Hepatocyte (in vitro differentiated cells): ENCODE measurements around the gene RAPGEFL1. TPM values are rescaled to one million over a fixed set of nuclear protein-coding genes. Genes with fewer than 3 reads are reported as not detected.
A peak's percentile ranks its signal among the peaks of the same experiment; 100 is the strongest.

Source experiments
- DNase-seq: peaks from one replicate; pipeline ENCODE4 v3.0.0-alpha.2; 2016; ENCODE audit warnings: low spot score
- H2AFZ ChIP-seq: fragments of 200-600 bp; sonication (generic); 2 replicates; pipeline ENCODE4 v1.6.0; 2016; ENCODE audit warnings: antibody characterized with exemption, mild to moderate bottlenecking
- H3K27ac ChIP-seq: fragments of 200-600 bp; sonication (generic); 2 replicates; pipeline ENCODE4 v1.5.1; 2016; ENCODE audit warnings: mild to moderate bottlenecking
- H3K27me3 ChIP-seq: fragments of 200-600 bp; sonication (generic); 2 replicates; pipeline ENCODE4 v1.6.1; 2016
- H3K36me3 ChIP-seq: fragments of 200-600 bp; sonication (generic); replicated peaks from 2 replicates; pipeline ENCODE4 v1.5.1; 2016; ENCODE audit warnings: low read depth; ENCODE audit not compliant: insufficient read depth
- H3K4me1 ChIP-seq: fragments of 200-600 bp; sonication (generic); 2 replicates; pipeline ENCODE4 v1.5.1; 2016; ENCODE audit warnings: mild to moderate bottlenecking, moderate library complexity; ENCODE audit not compliant: insufficient read depth
- H3K4me2 ChIP-seq: fragments of 200-600 bp; sonication (generic); 2 replicates; pipeline ENCODE4 v1.6.0; 2016
- H3K4me3 ChIP-seq: fragments of 200-600 bp; sonication (generic); 2 replicates; pipeline ENCODE4 v1.5.1; 2016; ENCODE audit warnings: mild to moderate bottlenecking
- H3K79me2 ChIP-seq: fragments of 200-600 bp; sonication (generic); 2 replicates; pipeline ENCODE4 v1.6.0; 2017; ENCODE audit warnings: mild to moderate bottlenecking
- H3K9me2 ChIP-seq: fragments of 200-600 bp; sonication (generic); replicated peaks from 2 replicates; pipeline ENCODE4 v1.6.0; 2017; ENCODE audit warnings: mild to moderate bottlenecking; ENCODE audit not compliant: insufficient read depth
- H3K9me3 ChIP-seq: fragments of 200-600 bp; sonication (generic); 2 replicates; pipeline ENCODE4 v1.5.1; 2016; ENCODE audit warnings: low read depth, mild to moderate bottlenecking
- H4K20me1 ChIP-seq: fragments of 200-600 bp; sonication (generic); 2 replicates; pipeline ENCODE4 v1.6.0; 2016; ENCODE audit warnings: mild to moderate bottlenecking; ENCODE audit not compliant: insufficient read depth, poor library complexity, severe bottlenecking
- CTCF ChIP-seq: fragments of 200-600 bp; sonication (generic); IDR thresholded peaks from 2 replicates; pipeline ENCODE4 v1.5.1; 2016; ENCODE audit warnings: antibody characterized with exemption, mild to moderate bottlenecking; ENCODE audit not compliant: poor library complexity
- EZH2 ChIP-seq: fragments of 200-600 bp; sonication (generic); IDR thresholded peaks from 2 replicates; pipeline ENCODE4 v1.6.1; 2016; ENCODE audit warnings: antibody characterized with exemption, mild to moderate bottlenecking, borderline replicate concordance
- EZH2phosphoT487 ChIP-seq: fragments of 200-600 bp; sonication (generic); IDR thresholded peaks from one replicate; pipeline ENCODE4 v1.6.1; 2018; ENCODE audit warnings: antibody characterized with exemption, mild to moderate bottlenecking, low read depth, moderate library complexity; ENCODE audit not compliant: unreplicated experiment, severe bottlenecking
- WGBS: methylation state at CpG from one replicate; pipeline ENCODE4 v1.1.6; 2016; ENCODE audit warnings: low lambda C conversion rate; ENCODE audit errors: missing lambda C conversion rate; 5-methylcytosine and 5-hydroxymethylcytosine counted together
- polyA plus RNA-seq: library from polyadenylated mRNA; unstranded; fragments of >200 nt; fragmentation: Nextera tagmentation; extraction: Ambion mirVana; gene quantifications from 2 replicates; pipeline ENCODE4 v1.2.1, GENCODE V29; 2016
- total RNA-seq: library from RNA; depleted of rRNA; stranded (reverse); fragments of >200 nt; gene quantifications from 2 replicates; pipeline ENCODE4 v1.2.3, GENCODE V29; 2014

RAPGEFL1 gene, protein sequence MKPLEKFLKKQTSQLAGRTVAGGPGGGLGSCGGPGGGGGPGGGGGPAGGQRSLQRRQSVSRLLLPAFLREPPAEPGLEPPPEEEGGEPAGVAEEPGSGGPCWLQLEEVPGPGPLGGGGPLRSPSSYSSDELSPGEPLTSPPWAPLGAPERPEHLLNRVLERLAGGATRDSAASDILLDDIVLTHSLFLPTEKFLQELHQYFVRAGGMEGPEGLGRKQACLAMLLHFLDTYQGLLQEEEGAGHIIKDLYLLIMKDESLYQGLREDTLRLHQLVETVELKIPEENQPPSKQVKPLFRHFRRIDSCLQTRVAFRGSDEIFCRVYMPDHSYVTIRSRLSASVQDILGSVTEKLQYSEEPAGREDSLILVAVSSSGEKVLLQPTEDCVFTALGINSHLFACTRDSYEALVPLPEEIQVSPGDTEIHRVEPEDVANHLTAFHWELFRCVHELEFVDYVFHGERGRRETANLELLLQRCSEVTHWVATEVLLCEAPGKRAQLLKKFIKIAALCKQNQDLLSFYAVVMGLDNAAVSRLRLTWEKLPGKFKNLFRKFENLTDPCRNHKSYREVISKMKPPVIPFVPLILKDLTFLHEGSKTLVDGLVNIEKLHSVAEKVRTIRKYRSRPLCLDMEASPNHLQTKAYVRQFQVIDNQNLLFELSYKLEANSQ
- total RNA-seq, result 4.0 and 4.9 TPM in 2 replicates
- polyA plus RNA-seq, result 4.2 and 6.0 TPM in 2 replicates

GRCh38 chr17:40177275-40177874 lies at the start of gene RAPGEFL1:
Gene RAPGEFL1, plus strand, starts transcription at chr17:40177470. Its CDS starts 392 bp downstream, at chr17:40177862.
- Histone ChIP-seq H3K9me3 (no peaks in the 10 kb centered on the region), H3K36me3 (no peaks in the 10 kb centered on the region), H3K79me2 (no peaks in the 10 kb centered on the region), H4K20me1 (no peaks in the 10 kb centered on the region), H3K4me1 (peaks cover 16% of the 10 kb centered on the region), H3K27ac (peak within 1 kb of the TSS; percentile 93), H3K27me3 (no peaks in the 10 kb centered on the region), H3K4me3 (peak within 1 kb of the TSS; percentile 73), H2AFZ (peak within 1 kb of the TSS; percentile 43), H3K9me2 (no peaks in the 10 kb centered on the region), H3K4me2 (peak within 1 kb of the TSS; percentile 97)
- DNase-seq, result peak; percentile 92
- no peak for TF ChIP-seq EZH2phosphoT487
- no peak for TF ChIP-seq EZH2
- 1% methylated on average over 39 of the region's 57 CpGs for WGBS

- H3K79me2 ChIP-seq, result peaks cover 87% of the 10 kb centered on the region
- H3K36me3 ChIP-seq, result peaks cover 10% of the 10 kb centered on the region
- WGBS, result 87% methylated on average over 5 of the region's 5 CpGs
Observed at GRCh38 chr17:40129498-40129897, 47.8 kb upstream of the RAPGEFL1 start.

DNA sequence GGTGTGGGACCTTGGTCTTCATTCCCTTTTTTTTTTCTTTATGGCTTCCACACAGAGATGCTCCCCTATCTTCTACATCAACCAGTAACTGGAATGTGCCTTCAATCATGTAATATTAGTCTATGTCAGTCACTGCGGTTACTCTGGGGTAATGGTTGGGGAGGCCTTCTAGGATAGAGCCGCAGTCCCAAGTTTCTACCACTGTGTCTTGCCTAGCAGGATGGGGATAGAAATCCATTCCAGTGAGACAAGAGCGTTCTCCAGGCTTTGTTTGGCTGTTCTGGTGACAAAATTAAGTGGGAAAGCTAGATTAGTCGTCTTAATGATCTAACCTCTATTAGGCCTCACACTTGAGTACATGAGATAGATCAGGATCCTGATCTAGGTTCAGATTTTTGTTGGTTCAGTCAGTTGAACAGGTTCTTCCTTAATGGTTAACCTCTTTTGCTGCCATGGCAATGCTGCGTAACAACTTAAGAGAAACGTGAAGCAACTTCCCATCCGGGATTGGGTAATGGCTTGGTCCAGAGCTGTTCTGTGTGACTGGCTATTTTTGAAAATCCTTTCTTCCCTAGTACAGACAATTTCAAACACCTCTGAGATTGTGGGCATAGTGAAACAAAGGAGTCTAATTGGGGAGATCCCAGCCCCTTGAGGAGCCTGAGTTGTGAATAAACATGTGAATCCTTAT lies 46.8 kb upstream of the RAPGEFL1 start:
- no peaks in the 10 kb centered on the region for H3K27me3 ChIP-seq
- H3K9me3 ChIP-seq, result no peaks in the 10 kb centered on the region
- peaks cover 19% of the 10 kb centered on the region for H3K4me1 ChIP-seq
- peaks cover 10% of the 10 kb centered on the region for H3K36me3 ChIP-seq
- peaks cover 25% of the 10 kb centered on the region for H4K20me1 ChIP-seq
- TF ChIP-seq CTCF (no peak), EZH2 (no peak), EZH2phosphoT487 (no peak)
- H3K79me2 ChIP-seq, result peaks cover 85% of the 10 kb centered on the region
- H3K4me3 ChIP-seq, result no peak overlapping the region
- no peaks in the 10 kb centered on the region for H3K9me2 ChIP-seq
- H2AFZ ChIP-seq, result no peak overlapping the region
- no peak for DNase-seq
- no peak overlapping the region for H3K27ac ChIP-seq
- 87% methylated on average over 7 of the region's 7 CpGs for WGBS
- no peak overlapping the region for H3K4me2 ChIP-seq

More at GRCh38 chr17:40129498-40129897, 47.8 kb upstream of the RAPGEFL1 start:
- H3K27ac ChIP-seq, result no peak overlapping the region
- no peak overlapping the region for H3K4me2 ChIP-seq
- no peak overlapping the region for H3K4me3 ChIP-seq
- DNase-seq, result no peak
- no peaks in the 10 kb centered on the region for H3K27me3 ChIP-seq
- no peaks in the 10 kb centered on the region for H3K9me2 ChIP-seq
- no peaks in the 10 kb centered on the region for H3K9me3 ChIP-seq
- no peak for TF ChIP-seq EZH2phosphoT487
- TF ChIP-seq EZH2, result no peak
- no peak for TF ChIP-seq CTCF
- no peak overlapping the region for H2AFZ ChIP-seq
- peaks cover 23% of the 10 kb centered on the region for H3K4me1 ChIP-seq
- H4K20me1 ChIP-seq, result peaks cover 35% of the 10 kb centered on the region
